HEK293 (cell line): ENCODE results near the gene GALNTL6.

Experiments used
- CTCF ChIA-PET: fragments of 350-600 bp; formaldehyde crosslinking; extraction: SDS; loops from one replicate; lab custom pipeline; 2021; ENCODE audit warnings: antibody characterized with exemption; lab: Yijun Ruan, JAX
- POLR2A ChIA-PET: fragments of 300-600 bp; formaldehyde crosslinking; extraction: SDS; loops from one replicate; lab custom pipeline; 2020; ENCODE audit warnings: antibody characterized with exemption, inconsistent platforms; lab: Yijun Ruan, JAX
- H3K27ac ChIP-seq: fragments of 200-500 bp; sonication (Bioruptor generic); 2 replicates; pipeline ENCODE4 v1.5.1; 2014; ENCODE audit warnings: low read depth, low read length, control low read depth, inconsistent platforms; ENCODE audit errors: extremely low read depth
- H3K36me3 ChIP-seq, 2 experiments: fragments of 200-500 bp in 1 of 2; sonication (Bioruptor generic) in 1 of 2; 1 replicate in 1 of 2; 2 replicates in 1 of 2; pipeline ENCODE4 v1.5.1; 2014 to 2017; ENCODE audit warnings: inconsistent platforms in 2 of 2, low read length in 2 of 2; ENCODE audit not compliant: control insufficient read depth in 2 of 2, insufficient read depth in 1 of 2
- H3K4me1 ChIP-seq: fragments of 200-500 bp; sonication (Bioruptor generic); 2 replicates; pipeline ENCODE4 v1.5.1; 2014; ENCODE audit warnings: mild to moderate bottlenecking, low read length, inconsistent platforms; ENCODE audit not compliant: control insufficient read depth, insufficient read depth
- H3K4me3 ChIP-seq: 2 replicates; pipeline ENCODE4 v1.5.1; 2011; ENCODE audit warnings: low read depth, mild to moderate bottlenecking, control low read depth, low read length, moderate library complexity
- H3K9me3 ChIP-seq: fragments of 200-500 bp; sonication (Bioruptor generic); 2 replicates; pipeline ENCODE4 v1.5.1; 2014; ENCODE audit warnings: low read depth, low read length, inconsistent platforms; ENCODE audit not compliant: control insufficient read depth, insufficient read depth
- AEBP2 ChIP-seq: fragments of 450-650 bp; formaldehyde crosslinking; IDR thresholded peaks from 2 replicates; pipeline ENCODE4 v1.5.1; 2016; ENCODE audit warnings: missing biosample characterization, missing genetic modification characterization, borderline replicate concordance
- GLI4 ChIP-seq: fragments of 450-650 bp; formaldehyde crosslinking; IDR thresholded peaks from 2 replicates; pipeline ENCODE4 v1.5.1; 2016; ENCODE audit warnings: missing biosample characterization, missing genetic modification characterization
- KLF1 ChIP-seq: fragments of 450-650 bp; formaldehyde crosslinking; IDR thresholded peaks from 2 replicates; pipeline ENCODE4 v1.5.1; 2016; ENCODE audit warnings: missing biosample characterization, missing genetic modification characterization
- OVOL3 ChIP-seq: fragments of 450-650 bp; formaldehyde crosslinking; IDR thresholded peaks from 2 replicates; pipeline ENCODE4 v1.5.1; 2016; ENCODE audit warnings: missing biosample characterization, missing genetic modification characterization
- REST ChIP-seq: fragments of 450-650 bp; formaldehyde crosslinking; IDR thresholded peaks from 2 replicates; pipeline ENCODE4 v1.5.1; 2016; ENCODE audit warnings: missing biosample characterization, missing genetic modification characterization
- TCF7L2 ChIP-seq: IDR thresholded peaks from 2 replicates; pipeline ENCODE4 v1.6.1; 2011; ENCODE audit warnings: low read depth, mild to moderate bottlenecking, inconsistent platforms, low read length, moderate library complexity, borderline replicate concordance
- ZBTB20 ChIP-seq: fragments of 450-650 bp; formaldehyde crosslinking; IDR thresholded peaks from 2 replicates; pipeline ENCODE4 v1.5.1; 2016; ENCODE audit warnings: missing biosample characterization, missing genetic modification characterization
- ZBTB6 ChIP-seq: fragments of 450-650 bp; formaldehyde crosslinking; IDR thresholded peaks from 2 replicates; pipeline ENCODE4 v1.5.1; 2017; ENCODE audit warnings: missing biosample characterization, missing genetic modification characterization
- ZNF133 ChIP-seq: fragments of 450-650 bp; formaldehyde crosslinking; IDR thresholded peaks from 2 replicates; pipeline ENCODE4 v1.5.1; 2016; ENCODE audit warnings: missing biosample characterization, missing genetic modification characterization
- ZNF140 ChIP-seq: fragments of 450-650 bp; formaldehyde crosslinking; IDR thresholded peaks from 2 replicates; pipeline ENCODE4 v1.5.1; 2016; ENCODE audit warnings: missing biosample characterization, missing genetic modification characterization
- ZNF148 ChIP-seq: fragments of 450-650 bp; formaldehyde crosslinking; IDR thresholded peaks from 2 replicates; pipeline ENCODE4 v1.5.0; 2017; ENCODE audit warnings: missing biosample characterization, missing genetic modification characterization, borderline replicate concordance
- ZNF155 ChIP-seq: fragments of 450-650 bp; formaldehyde crosslinking; IDR thresholded peaks from 2 replicates; pipeline ENCODE4 v1.5.1; 2016; ENCODE audit warnings: missing biosample characterization, missing genetic modification characterization
- ZNF157 ChIP-seq: fragments of 450-650 bp; formaldehyde crosslinking; IDR thresholded peaks from 2 replicates; pipeline ENCODE4 v1.5.1; 2016; ENCODE audit warnings: missing biosample characterization, missing genetic modification characterization
- ZNF223 ChIP-seq: fragments of 450-650 bp; formaldehyde crosslinking; IDR thresholded peaks from 2 replicates; pipeline ENCODE4 v1.5.1; 2016; ENCODE audit warnings: missing biosample characterization, missing genetic modification characterization
- ZNF266 ChIP-seq: fragments of 450-650 bp; formaldehyde crosslinking; IDR thresholded peaks from 2 replicates; pipeline ENCODE4 v1.5.1; 2016; ENCODE audit warnings: missing biosample characterization, missing genetic modification characterization, low read depth
- ZNF280D ChIP-seq: fragments of 450-650 bp; formaldehyde crosslinking; IDR thresholded peaks from 2 replicates; pipeline ENCODE4 v1.5.1; 2016; ENCODE audit warnings: missing biosample characterization, missing genetic modification characterization
- ZNF292 ChIP-seq: fragments of 450-650 bp; formaldehyde crosslinking; IDR thresholded peaks from 2 replicates; pipeline ENCODE4 v1.5.1; 2016; ENCODE audit warnings: low read depth, missing biosample characterization, missing genetic modification characterization, borderline replicate concordance
- ZNF324 ChIP-seq: fragments of 450-650 bp; formaldehyde crosslinking; IDR thresholded peaks from 2 replicates; pipeline ENCODE4 v1.5.1; 2016; ENCODE audit warnings: missing biosample characterization, missing genetic modification characterization
- ZNF391 ChIP-seq: fragments of 450-650 bp; formaldehyde crosslinking; IDR thresholded peaks from 2 replicates; pipeline ENCODE4 v1.5.1; 2016; ENCODE audit warnings: low read depth, missing biosample characterization, missing genetic modification characterization, borderline replicate concordance
- ZNF621 ChIP-seq: fragments of 450-650 bp; formaldehyde crosslinking; IDR thresholded peaks from 2 replicates; pipeline ENCODE4 v1.5.1; 2017; ENCODE audit warnings: missing biosample characterization, missing genetic modification characterization
- ZNF623 ChIP-seq: fragments of 450-650 bp; formaldehyde crosslinking; IDR thresholded peaks from 2 replicates; pipeline ENCODE4 v1.5.1; 2016; ENCODE audit warnings: missing biosample characterization, missing genetic modification characterization
- ZNF768 ChIP-seq: fragments of 450-650 bp; formaldehyde crosslinking; IDR thresholded peaks from 2 replicates; pipeline ENCODE4 v1.5.1; 2018; ENCODE audit warnings: missing biosample characterization, mild to moderate bottlenecking, missing genetic modification characterization
- ZNF785 ChIP-seq: fragments of 450-650 bp; formaldehyde crosslinking; IDR thresholded peaks from 2 replicates; pipeline ENCODE4 v1.5.1; 2016; ENCODE audit warnings: missing biosample characterization, missing genetic modification characterization
- ZSCAN4 ChIP-seq: fragments of 450-650 bp; formaldehyde crosslinking; IDR thresholded peaks from 2 replicates; pipeline ENCODE4 v1.5.1; 2017; ENCODE audit warnings: missing biosample characterization, missing genetic modification characterization

Gene GALNTL6

GRCh38 chr4:172546782-172547181 is 733.6 kb downstream of the GALNTL6 start:
- no peak overlapping the region for H3K27ac ChIP-seq
- CTCF ChIA-PET, result no interaction called here
- TF ChIP-seq ZNF768 (tag by site-specific recombination), result no peak
- no peak for TF ChIP-seq ZNF785 (tag by site-specific recombination)
- TF ChIP-seq ZNF157 (tag by site-specific recombination), result no peak
- no peak for TF ChIP-seq ZNF621 (tag by site-specific recombination)
- no peak for TF ChIP-seq ZNF133 (tag by site-specific recombination)
- TF ChIP-seq REST (tag by site-specific recombination), result no peak
- TF ChIP-seq TCF7L2, result no peak
- TF ChIP-seq OVOL3 (tag by site-specific recombination), result no peak
- no peak for TF ChIP-seq ZNF623
- TF ChIP-seq ZSCAN4 (tag by site-specific recombination), result no peak
- no peak for TF ChIP-seq ZNF148 (tag by site-specific recombination)
- no peak for TF ChIP-seq KLF1 (tag by site-specific recombination)
- no peak for TF ChIP-seq ZNF391 (tag by site-specific recombination)
- no peak for TF ChIP-seq ZNF324 (tag by site-specific recombination)
- TF ChIP-seq ZNF223 (tag by site-specific recombination), result no peak

GRCh38 chr4:172547724-172548123 is 734.5 kb downstream of the GALNTL6 start:
- H3K27ac ChIP-seq, result no peak overlapping the region
- H3K4me1 ChIP-seq, result no peaks in the 10 kb centered on the region
- CTCF ChIA-PET, result no interaction called here
- POLR2A ChIA-PET, result no interaction called here
- no peaks in the 10 kb centered on the region for H3K36me3 ChIP-seq
- no peaks in the 10 kb centered on the region for H3K9me3 ChIP-seq
- H3K4me3 ChIP-seq, result no peak overlapping the region
- TF ChIP-seq ZBTB20 (tag by site-specific recombination) (no peak), ZNF155 (no peak), ZNF266 (no peak), ZBTB6 (tag by site-specific recombination) (no peak), AEBP2 (tag by site-specific recombination) (no peak), GLI4 (no peak), ZNF280D (tag by site-specific recombination) (no peak), ZNF292 (tag by site-specific recombination) (no peak), ZNF140 (tag by site-specific recombination) (no peak)

More at GRCh38 chr4:172546782-172547181, 733.6 kb downstream of the GALNTL6 start:
- no peaks in the 10 kb centered on the region for H3K36me3 ChIP-seq
- H3K4me1 ChIP-seq, result no peaks in the 10 kb centered on the region
- H3K4me3 ChIP-seq, result no peak overlapping the region
- H3K9me3 ChIP-seq, result no peaks in the 10 kb centered on the region
- POLR2A ChIA-PET, result no interaction called here
